ENCODE measurements around the gene GATA2.

Gene GATA2

GRCh38 chr3:128462341-128462910, 30.6 kb downstream of the GATA2 start:
- no peak overlapping the region for H3K4me3 ChIP-seq
- no peak for TF ChIP-seq CTCF (IDR thresholded peaks at IDR 0.05)
- no peak overlapping the region for H3K27ac ChIP-seq
- no peak for DNase-seq (ENCODE audit: low spot score)

- Histone ChIP-seq H3K27ac (no peak overlapping the region), H3K4me3 (no peak overlapping the region)
- no peak for TF ChIP-seq CTCF (IDR thresholded peaks at IDR 0.05)
- DNase-seq (ENCODE audit: low spot score): no peak
Measured at GRCh38 chr3:128461731-128462130, 31.3 kb downstream of the GATA2 start.

- Histone ChIP-seq H3K27ac (no peak overlapping the region), H3K4me3 (no peak overlapping the region)
- no peak for DNase-seq (ENCODE audit: low spot score)
- TF ChIP-seq CTCF (IDR thresholded peaks at IDR 0.05): no peak
Measured at GRCh38 chr3:128459461-128459820, 33.6 kb downstream of the GATA2 start.

GRCh38 chr3:128458746-128459460, 34.1 kb downstream of the GATA2 start:
- DNase-seq (ENCODE audit: low spot score): no peak
- Histone ChIP-seq H3K4me3 (no peak overlapping the region), H3K27ac (no peak overlapping the region)
- TF ChIP-seq CTCF (IDR thresholded peaks at IDR 0.05): no peak

- Histone ChIP-seq H3K4me3 (no peak overlapping the region), H3K27ac (no peak overlapping the region)
- no peak for DNase-seq (ENCODE audit: low spot score)
- TF ChIP-seq CTCF (IDR thresholded peaks at IDR 0.05): no peak
Measured at GRCh38 chr3:128457937-128458336, 35.1 kb downstream of the GATA2 start.

- Histone ChIP-seq H3K27ac (no peak overlapping the region), H3K4me3 (no peak overlapping the region)
- no peak for DNase-seq (ENCODE audit: low spot score)
Measured at GRCh38 chr3:128456776-128457715, 36.0 kb downstream of the GATA2 start.

More at GRCh38 chr3:128456776-128457715, 36.0 kb downstream of the GATA2 start:
- TF ChIP-seq CTCF (IDR thresholded peaks at IDR 0.05): no peak

All from coronary artery (tissue), 2 donors.